HG03439 (cell line): ENCODE measurements around the gene OR4F16.
"Not testable (repeated sequence)": the region's sequence is repeated elsewhere in the genome, so short reads cannot be mapped to it uniquely, and the experiment has no call there.

ENCODE experiments used
- ATAC-seq: cut with Tn5 transposase; IDR thresholded peaks from one replicate; pipeline ENCODE4 v1.9.1; 2021; ENCODE audit warnings: mild to moderate bottlenecking, moderate library complexity; ENCODE audit not compliant: unreplicated experiment

OR4F16 gene

GRCh38 chr1:686554-686953 lies at the start of gene OR4F16:
Gene OR4F16, minus strand, starts transcription at chr1:686654. Its CDS starts 0 bp downstream, at chr1:686654.
- ATAC-seq = not testable (repeated sequence)

GRCh38 chr1:733649-734048 lies 47.2 kb upstream of the OR4F16 start:
- ATAC-seq = not testable (repeated sequence)

GRCh38 chr1:727040-727439 lies 40.6 kb upstream of the OR4F16 start:
- not testable (repeated sequence) for ATAC-seq
